ENCODE measurements around the gene ATP6V1F.

ATP6V1F gene

DNA sequence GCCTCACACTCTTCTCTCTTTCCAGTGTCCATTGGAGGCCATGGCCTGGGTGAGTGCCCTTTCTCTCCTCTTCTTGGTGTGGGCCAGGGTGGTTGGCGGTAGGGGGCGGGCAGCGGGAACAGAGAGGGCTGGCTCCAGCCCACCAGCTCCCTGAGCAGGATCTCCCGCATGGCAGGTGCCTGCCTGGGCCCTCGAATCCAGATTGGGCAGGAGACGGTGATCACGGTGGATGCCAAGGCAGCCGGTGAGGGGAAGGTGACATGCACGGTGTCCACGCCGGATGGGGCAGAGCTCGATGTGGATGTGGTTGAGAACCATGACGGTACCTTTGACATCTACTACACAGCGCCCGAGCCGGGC, 13.5 kb upstream of the ATP6V1F start:
- DNase-seq (ENCODE audit: low read depth) = no peak

DNA sequence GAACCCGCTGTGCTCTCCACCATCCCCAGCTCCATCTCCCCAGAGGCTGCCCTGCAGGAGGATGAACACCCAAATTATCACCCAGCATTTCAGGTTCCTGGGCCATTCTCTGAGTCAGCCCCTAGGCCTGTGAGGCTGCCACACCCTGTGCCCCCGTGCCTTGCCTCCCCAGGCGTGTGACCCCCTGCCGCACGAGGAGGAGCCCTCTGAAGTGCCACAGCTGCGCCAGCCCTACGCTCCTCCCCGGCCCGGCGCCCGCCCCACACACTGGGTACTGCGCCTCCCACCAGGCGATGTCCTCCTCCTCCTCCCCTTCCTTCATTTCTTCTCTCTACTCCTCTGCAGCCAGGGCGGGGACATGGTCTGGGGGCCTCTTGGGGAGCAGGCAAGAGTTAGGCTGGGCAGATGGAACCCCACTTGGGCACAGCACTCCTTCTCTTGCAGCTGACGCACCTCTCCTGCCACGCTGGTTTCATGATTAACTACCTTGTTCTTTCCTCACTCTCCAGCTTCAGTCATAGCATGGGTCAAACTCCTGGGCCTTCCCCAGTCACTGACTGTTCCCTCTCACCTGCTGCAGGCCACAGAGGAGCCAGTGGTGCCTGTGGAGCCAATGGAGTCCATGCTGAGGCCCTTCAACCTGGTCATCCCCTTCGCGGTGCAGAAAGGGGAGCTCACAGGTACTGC, 12.7 kb upstream of the ATP6V1F start:
- DNase-seq (ENCODE audit: low read depth) = no peak

DNA sequence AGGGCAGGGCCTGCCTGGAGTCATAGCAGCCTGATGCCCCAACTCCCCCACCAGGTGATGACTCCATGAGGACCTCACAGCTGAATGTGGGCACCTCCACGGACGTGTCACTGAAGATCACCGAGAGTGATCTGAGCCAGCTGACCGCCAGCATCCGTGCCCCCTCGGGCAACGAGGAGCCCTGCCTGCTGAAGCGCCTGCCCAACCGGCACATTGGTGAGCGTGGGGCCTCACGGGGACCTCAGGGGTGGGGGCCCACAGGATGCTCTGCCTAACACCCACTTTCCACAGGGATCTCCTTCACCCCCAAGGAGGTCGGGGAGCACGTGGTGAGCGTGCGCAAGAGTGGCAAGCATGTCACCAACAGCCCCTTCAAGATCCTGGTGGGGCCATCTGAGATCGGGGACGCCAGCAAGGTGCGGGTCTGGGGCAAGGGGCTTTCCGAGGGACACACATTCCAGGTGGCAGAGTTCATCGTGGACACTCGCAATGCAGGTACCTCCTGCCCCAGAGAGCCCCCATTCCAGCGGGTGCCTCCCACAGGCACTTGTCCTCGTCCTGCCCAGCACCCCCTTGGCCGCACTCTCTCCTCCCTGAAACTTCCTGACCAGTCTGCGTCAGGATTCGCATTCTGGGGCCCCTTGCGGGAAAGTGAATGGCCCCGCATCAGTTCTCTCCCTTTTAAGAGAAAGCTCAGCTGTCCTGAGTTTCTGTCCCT, 10.0 kb upstream of the ATP6V1F start:
- no peak for DNase-seq (ENCODE audit: low read depth)

DNA sequence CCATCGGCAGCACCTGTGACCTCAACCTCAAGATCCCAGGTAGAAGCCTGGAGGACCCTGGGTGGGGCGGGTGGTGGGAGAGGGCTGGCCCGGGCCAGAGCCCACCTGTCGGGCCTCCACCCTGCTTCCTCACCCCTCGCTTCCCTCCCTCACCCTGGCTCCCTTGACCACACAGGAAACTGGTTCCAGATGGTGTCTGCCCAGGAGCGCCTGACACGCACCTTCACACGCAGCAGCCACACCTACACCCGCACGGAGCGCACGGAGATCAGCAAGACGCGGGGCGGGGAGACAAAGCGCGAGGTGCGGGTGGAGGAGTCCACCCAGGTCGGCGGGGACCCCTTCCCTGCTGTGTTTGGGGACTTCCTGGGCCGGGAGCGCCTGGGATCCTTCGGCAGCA, 8.9 kb upstream of the ATP6V1F start:
- no peak for DNase-seq (ENCODE audit: low read depth)

DNA sequence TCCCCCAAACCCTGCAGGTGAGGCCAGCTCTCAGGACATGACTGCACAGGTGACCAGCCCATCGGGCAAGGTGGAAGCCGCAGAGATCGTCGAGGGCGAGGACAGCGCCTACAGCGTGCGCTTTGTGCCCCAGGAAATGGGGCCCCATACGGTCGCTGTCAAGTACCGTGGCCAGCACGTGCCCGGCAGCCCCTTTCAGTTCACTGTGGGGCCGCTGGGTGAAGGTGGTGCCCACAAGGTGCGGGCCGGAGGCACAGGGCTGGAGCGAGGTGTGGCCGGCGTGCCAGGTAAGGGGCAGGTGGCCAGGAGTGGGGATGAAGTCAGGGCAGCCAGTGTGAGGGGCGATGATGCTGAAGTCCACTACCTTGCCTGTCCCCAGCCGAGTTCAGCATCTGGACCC, 8.3 kb upstream of the ATP6V1F start:
- no peak for DNase-seq (ENCODE audit: low read depth)

DNA sequence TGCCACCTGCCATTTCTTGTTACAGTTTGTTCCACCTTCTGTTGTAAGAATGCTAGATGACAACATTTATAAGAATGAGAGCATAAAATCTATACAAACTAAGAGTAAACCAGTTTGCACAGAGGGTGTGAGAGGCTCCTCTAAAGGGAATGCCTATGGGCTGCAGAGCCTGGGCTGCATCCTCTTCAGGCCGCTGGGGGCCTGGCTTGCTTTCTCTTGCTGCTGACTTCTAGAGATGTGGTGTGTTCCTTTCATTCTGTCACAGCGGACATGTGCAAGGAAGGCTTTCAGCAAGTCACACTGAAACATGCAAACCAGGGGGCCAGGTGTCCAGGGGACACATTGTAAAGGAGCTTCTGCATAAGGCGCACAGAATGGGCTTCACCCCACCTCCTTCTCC, 7.1 kb upstream of the ATP6V1F start:
- DNase-seq (ENCODE audit: low read depth) = no peak

DNA sequence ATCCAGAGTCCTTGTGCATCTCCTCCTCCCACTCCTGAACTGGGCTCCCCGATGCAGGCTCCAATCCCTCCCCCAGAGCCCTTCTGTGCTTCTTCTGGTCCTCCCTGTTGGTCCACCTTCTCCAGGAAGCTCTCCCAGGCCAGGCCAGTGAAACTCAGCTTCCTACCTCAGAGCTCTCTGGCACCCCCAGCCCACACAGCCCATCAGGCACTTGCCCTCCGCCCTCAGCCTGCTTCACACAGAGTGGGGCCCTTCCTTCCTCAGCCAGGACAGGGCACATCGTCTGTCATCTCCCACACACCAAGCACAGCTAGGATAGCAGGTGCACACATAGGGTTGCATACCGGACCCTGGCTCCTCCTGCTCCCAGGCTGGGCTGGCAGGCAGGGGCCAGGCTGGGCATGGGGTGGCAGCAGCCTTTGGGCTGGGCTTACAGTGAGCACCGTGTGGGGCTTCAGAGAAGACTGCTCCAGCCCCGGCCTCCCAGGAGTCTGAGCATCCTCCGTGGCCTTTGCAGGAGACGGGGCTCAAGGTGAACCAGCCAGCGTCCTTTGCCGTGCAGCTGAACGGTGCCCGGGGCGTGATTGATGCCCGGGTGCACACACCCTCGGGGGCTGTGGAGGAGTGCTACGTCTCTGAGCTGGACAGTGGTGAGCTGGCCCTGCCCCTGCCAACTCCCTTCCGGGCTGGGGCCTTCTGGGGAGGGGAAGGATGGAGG, 6.5 kb upstream of the ATP6V1F start:
- DNase-seq (ENCODE audit: low read depth) = no peak

DNA sequence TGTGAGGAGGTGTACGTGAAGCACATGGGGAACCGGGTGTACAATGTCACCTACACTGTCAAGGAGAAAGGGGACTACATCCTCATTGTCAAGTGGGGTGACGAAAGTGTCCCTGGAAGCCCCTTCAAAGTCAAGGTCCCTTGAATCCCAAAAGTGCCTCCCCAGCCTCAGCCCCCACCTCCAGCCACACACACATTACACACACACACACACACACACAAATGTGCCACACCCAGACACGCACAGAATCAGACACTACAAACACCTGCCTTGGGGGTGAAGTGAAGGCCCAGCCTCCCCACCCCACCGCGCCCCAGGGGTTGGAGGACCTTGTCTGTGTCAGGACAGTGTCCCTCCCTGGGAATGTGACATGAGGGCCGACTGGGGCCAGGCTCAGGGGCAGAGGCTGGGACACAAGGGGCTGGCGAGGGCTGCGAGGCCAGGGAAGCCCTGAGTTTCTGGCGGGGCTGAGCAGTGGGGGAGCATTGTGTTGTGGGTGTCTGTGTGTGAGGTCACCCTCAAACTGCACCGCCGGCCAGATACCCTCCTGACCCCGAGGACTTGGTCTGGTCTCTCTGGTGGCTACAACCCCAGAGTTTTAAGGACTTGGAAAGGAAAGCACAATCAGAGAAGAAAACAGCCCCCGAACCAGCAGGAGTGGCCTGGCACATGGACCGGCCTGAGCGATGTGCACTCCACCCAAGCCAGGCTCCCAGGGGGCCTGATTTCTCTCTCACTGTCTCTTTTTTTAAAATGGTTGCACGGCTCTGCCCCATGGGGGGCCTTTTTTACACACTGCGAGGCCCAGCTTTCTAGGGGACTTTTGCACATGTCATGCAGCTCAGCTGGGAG, 4.0 kb upstream of the ATP6V1F start:
- DNase-seq (ENCODE audit: low read depth) = no peak

DNA sequence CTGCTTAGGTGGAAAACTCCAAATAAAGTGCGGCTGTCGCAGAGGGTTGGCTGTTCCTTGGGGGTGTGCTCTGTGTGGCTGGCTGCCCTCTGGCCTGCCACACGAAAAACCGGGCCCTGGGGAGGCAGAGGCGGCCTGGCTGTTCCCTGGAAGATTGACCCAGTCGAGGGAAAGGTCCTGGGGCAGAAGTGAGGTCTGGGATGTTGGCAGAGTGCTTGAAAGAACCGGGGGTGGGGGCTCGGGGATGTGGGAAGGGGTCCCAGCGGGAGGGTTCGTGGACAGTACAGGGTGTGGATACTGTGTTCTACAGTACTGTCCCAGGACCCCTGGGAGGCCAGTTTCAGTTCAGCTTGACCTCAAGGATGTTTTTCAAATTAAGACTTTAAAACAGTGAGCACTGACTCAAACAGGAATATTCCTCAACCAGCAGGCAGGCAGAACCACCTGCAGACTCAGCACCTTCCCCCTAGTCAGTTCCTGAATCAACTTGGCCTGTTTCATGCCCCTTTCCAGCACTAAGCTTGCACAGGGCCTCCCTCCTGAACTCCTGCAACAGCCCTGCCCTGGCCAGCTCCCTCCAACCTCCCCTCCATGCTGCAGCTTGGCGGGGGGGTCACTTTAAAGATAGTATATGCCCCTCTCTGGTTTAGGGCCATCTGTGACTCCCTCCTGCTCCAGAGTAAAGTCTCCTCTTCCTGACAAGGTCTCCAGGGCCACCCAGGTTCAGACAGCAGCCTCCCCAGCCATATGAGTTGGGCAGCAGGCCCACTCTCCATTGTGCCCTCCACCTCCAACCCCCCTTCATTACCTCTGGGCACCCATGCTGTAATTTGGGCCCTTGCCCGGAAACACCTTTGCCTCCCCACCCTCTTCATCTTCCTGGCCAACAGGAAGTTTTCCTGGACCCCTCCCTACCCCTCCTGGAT, 3.2 kb upstream of the ATP6V1F start:
- no peak for DNase-seq (ENCODE audit: low read depth)

DNA sequence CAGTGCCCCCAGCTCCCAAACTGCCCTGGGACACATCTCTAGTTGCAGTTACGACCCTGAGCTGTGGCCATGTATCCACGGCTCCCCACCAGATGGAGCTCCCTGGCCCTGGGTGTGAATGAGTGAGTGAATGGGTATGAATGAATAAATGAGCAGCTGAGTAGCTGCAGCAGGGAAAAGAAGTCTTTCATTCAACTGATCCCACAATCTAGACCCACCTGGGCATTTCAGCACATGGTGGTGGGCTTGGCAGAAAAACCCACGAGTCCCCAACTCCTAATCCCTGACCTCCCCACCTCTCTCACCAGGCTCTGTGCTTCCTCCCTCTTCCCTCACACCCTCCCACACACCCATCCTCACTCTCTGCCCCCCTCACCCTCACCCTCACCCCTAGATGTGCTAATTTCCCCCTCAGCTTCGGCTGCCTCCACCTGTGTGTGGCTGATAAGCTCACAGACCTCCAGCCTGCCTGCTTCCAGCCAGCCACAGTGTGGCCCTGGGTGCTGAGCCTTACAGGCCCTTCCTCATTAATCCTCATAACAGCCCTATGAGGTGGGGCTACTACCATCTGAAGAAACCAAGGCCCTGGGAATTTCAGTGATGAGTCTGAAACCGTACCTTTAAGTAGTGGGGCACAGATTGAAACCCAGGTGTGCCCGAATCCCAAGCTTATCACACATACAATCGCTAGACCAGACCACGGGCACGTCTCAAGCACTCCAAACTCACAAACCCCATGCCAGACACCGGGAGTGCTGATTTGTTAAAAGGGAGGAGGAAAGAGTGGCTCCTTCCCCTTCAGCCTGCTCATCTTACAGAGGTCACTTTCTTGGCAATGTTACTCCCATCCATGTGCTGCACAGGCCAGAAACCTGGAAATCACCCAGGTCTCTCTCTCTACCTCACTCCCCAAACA, 2.2 kb upstream of the ATP6V1F start:
- DNase-seq (ENCODE audit: low read depth) = no peak

DNA sequence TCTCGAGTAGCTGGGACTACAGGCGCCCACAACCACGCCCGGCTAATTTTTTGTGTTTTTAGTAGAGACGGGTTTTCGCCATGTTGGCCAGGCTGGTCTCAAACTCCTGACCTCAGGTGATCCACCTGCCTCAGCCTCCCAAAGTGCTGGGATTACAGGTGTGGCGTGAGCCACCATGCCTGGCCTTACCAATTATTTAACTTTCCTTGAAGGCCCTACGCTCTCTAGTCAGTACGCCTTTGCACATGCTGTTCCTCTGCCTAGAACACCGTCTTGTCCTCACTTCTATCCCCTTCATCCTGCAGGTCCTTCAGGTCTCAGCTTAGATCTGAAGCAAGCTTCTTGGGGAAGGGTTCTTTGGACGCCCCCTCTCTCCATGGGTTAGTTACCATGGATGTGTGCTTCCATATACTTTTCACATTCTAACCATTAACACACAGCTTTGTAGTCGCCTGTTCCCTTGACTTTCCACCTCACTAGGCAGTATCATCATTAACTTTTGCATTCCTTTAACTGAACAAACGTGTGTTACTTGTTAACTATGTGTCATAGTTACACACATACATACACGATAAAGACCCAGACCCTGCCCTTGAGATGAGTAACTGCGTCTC, 592 bp upstream of the ATP6V1F start:
- no peak for DNase-seq (ENCODE audit: low read depth)

DNA sequence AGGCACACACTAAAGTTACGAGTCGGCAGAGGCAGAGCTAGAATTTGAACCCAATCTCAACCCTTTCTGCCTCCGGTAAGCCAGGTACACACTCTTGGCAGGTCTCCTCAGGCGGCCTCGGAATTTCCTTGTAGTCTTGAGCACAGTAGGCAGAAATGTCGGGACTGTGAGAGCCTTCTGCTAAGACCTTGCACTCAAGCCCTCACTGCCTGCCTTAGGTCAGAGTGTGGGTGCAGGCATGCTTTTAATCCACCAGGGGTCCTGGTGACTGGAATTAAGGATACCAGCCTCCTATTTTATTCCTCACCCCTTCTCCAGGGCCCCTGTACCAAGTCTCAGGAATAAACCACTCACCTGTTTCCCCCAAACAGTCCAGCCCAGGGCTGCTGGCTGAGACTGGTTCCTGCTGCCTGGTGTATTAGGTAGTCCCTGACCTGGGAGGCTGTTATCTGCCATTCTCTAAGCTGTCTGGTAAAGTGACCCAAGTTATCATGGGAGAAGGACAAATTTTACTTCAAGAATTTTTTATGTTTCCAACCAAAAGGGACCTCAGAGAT, 855 bp downstream of the ATP6V1F start:
- DNase-seq (ENCODE audit: low read depth) = peak; percentile 20

DNA sequence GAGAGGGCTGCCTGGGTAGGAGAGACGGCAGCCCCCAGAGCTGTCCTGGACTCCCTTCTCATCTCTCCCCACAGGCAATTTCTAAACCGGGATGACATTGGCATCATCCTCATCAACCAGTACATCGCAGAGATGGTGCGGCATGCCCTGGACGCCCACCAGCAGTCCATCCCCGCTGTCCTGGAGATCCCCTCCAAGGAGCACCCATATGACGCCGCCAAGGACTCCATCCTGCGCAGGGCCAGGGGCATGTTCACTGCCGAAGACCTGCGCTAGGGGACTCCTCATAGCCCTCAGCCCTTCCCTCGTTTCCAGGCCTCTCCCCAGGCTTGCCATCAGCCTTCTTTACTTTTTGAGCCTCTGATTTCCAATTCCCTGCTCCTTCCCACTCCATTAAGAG, 2.6 kb downstream of the ATP6V1F start:
- DNase-seq (ENCODE audit: low read depth) = no peak

DNA sequence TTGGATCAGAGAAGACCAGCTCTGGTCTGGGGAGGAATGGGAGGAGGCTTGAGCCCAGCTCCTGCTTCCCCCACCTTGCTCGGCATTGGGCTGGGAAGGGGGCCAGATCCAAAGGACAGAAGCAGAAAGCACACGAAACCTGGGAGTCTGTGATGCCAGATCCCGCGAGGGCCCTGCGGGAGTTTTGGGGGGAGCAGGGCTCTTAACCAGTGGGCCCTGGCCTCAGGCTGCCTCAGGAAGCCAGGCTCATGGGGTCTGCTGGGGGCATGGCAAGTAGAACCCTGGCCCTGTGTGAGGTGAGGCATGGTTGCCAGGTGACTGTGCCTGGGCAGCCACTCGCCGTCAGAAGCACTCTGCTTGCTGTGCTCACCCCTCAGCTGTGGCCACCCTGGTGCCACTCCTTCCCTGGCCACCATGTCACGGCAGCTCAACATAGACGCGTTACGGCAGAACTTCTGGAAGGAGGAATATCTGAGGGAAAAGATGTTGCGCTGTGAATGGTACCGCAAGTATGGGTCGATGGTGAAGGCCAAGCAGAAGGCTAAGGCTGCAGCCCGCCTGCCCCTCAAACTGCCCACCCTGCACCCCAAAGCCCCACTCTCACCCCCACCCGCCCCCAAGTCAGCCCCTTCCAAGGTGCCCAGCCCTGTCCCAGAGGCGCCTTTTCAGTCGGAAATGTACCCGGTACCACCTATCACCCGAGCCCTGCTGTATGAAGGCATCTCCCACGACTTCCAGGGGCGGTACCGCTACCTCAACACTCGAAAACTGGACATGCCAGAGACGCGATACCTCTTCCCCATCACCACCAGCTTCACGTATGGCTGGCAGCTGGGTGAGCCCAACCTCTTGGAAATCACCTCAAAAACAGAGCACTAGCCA, 3.6 kb downstream of the ATP6V1F start:
- no peak for DNase-seq (ENCODE audit: low read depth)

DNA sequence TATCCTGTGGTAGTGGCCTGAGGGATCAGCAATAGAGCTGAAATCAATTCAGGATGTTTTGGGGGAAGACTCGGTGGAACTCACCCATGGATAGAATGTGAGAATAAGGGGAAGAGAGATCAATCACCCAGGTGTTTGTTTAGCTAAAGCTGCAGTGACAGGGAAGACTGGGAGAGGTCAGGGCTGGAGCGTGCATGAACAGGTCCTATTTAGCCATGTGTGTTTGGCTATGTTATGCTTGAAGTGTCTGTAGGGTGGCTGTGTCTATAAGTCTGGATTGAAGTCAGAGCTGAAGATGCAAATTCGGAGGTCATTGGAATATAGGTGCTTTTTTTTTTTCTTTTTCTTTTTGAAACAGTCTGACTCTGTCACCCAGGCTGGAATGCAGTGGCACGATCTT, 4.6 kb downstream of the ATP6V1F start:
- no peak for DNase-seq (ENCODE audit: low read depth)

DNA sequence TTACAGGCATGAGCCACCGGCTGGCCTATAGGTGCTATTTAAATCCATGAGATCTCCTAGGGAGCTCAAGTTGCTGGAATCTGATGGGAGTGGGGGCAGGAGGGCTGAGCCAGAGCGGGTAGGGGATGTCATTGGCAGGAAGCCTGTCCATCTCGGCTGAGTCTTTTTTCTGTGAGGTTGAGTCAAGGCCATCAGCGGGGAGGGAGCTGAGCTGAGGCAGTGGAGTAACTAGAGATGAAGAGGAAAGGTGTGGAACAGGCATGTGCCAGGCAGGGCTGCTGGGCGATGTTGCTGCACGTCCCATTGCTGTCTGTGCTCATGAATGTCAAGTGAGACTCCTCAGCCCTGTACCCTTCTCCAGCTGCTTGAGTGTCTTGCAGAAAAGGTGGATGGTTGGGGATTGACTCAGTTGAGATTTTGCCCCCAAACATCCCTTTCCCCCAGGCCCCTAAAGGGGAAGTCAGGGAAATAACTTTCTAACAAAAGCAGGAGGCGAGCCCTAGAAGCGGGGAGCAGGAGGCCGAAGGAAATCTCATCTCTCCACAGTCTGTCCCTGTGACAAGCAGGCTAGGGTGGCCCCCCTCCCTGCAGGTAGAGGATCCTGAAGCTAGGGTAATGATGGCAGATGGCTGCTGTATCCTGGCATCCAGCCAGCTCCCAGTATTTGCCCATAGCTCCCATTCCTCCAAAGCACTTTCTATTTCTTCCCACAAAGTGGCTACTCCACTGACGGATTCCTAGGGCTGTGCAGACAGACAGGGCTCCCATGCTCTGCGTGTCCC, 5.4 kb downstream of the ATP6V1F start:
- no peak for DNase-seq (ENCODE audit: low read depth)

DNA sequence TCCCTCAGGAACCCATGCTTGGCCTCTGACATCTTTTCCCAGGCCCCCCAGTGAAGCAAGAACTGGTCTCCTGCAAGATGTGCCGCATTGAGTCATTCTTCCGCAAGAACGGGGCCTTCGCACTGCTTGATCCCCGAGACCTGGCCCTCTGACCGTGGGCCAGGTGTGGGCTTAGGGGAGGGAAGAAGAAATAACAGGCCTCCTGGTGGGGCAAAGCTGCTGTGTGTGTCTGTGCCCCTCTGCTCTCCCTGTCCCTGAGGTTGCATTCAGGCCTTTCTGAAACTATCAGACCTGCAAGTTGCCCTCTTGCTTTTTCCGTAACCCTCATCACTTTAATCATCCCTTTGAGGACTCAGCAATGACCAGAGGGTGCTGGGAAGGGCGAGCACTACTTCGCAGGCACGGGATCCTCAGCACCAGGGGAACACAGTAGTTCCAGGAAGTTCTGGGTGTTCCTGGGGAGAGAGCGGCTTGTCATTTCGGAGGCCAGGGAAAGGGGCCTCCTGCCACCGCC, 6.0 kb downstream of the ATP6V1F start:
- no peak for DNase-seq (ENCODE audit: low read depth)

Data from activated T-cell treated with anti-CD3 and anti-CD28 coated beads for 1 hour (primary cell).